Islet of Langerhans (tissue), 1 donor: ENCODE measurements around the gene PLPPR5.
"Not testable (repeated sequence)": the region's sequence is repeated elsewhere in the genome, so short reads cannot be mapped to it uniquely, and the experiment has no call there.

Experiments used
- FAIRE-seq: peaks from one replicate; lab custom pipeline; 2011; peaks lifted over from hg19 to GRCh38; lab: Jason Lieb, UNC

The PLPPR5 gene

DNA sequence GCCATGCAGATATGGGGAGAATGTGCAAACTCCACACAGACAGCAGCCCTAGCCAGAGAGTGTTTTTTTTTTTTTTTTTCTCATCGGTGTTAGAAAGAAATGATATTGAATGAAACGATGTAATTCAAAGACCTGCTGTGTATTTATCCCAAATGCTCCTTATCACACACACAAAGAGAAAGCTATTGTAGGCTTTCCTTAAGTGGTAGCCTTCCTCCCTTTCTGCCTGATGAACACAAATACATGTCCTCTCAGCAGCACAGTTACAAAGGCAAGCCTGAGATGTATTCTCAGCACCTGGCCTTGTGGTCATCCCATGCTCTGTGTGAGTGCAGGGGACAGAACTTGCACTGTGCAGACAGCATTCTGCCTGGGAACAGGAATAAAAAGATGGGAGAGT lies 93.8 kb downstream of the PLPPR5 start:
- FAIRE-seq = no peak

- FAIRE-seq = no peak
Measured at GRCh38 chr1:98908980-98909379, 95.7 kb downstream of the PLPPR5 start.

GRCh38 chr1:98906809-98907208 lies 97.9 kb downstream of the PLPPR5 start:
- no peak for FAIRE-seq

DNA sequence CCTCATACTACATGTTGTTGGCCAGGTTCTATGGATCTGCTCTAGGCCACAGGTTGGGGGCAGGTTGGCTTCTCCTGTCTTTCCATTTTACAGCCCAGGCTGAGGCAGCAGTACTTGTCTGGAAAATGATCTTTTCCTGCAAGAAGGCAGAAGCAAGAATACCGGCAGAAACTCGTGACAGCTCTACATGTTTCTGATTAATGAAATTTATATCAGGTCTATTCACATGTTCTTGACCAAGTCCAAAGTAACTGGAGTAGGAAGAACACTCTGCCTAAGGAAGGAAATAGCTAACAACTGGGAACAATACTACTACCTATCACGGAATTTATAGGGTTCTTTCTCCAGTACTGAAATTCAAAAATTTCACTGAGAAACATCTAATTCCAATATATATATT lies 98.3 kb downstream of the PLPPR5 start:
- FAIRE-seq = no peak

DNA sequence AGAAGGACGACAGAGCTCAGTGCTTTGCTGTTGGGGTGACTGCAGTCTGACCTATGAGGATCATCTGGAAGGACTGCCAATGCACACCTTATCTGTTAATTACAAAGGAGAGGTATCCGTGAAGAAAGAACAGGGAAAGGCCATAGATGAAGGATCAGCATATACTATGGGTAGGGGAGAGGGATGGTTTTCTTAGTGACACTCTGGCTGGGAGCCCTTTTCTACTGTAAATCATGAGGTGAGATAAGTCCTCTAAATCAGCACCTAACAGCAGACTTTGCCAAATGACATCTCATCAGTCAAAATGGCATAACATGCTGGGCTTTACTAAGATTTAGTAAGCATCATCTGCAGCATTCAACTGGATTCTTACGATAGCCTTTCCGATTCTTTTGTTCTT lies 100.0 kb downstream of the PLPPR5 start:
- no peak for FAIRE-seq

DNA sequence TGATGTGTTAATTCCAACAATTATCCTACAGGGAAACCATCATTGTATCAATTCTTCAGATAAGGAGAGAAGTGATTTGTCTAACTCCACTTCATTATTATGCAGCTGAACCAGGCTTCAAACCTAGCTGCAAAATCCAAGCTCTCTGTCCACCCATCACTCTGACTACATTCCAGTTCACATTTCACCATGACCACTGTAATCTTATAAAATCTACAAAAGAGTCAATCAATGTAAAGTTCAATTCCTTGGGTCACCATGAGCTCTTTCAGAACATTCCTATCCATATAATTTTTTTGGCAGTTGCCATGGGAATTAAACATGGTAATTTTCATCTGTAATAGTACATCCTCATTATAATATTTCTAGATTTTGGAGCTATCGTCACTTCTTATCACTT lies 100.9 kb downstream of the PLPPR5 start:
- no peak for FAIRE-seq

- FAIRE-seq = peak; percentile 71
Measured at GRCh38 chr1:98903261-98903660, 101.4 kb downstream of the PLPPR5 start.

- no peak for FAIRE-seq
Measured at GRCh38 chr1:98898940-98899339, 105.7 kb downstream of the PLPPR5 start.

DNA sequence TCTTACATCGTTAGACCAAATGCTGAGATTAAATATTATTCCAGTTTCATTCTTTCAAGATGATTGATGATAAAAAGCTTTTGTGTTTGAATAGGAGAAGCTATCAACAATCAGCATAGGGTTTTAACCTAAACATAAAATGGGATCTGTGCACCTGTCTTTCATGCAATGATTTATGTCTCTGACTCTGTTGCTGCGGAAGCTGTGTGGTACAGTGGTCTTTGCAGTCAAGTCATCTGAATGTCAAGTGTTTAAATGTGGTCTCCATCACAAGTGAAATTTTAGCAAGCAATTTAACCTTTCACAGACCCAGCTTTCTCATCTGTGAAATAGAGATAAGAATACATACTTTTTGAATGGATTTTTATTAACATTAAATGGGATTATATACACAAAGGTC lies 107.2 kb downstream of the PLPPR5 start:
- no peak for FAIRE-seq

GRCh38 chr1:98896711-98897445 lies 107.8 kb downstream of the PLPPR5 start:
- no peak for FAIRE-seq

DNA sequence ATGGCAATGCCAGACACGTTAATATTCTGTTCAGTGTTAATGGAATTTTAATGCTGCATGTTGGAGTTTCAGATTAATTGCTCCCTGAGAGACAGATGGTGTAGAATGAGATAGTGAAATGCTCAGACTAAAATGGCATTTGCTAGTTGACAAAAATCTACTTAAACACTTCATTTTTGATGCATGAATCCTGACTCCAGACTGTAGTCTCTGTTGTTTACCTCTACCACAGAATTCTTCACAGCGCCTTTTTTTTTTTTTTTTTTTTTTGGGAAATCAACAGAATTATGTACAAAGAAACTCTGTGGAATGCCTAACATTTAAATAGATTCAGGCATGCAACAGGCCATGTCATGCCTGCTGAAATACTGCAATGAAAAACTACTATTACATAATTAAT lies 111.3 kb downstream of the PLPPR5 start:
- FAIRE-seq = no peak

GRCh38 chr1:98888869-98889268 lies 115.8 kb downstream of the PLPPR5 start:
- no peak for FAIRE-seq

- FAIRE-seq = no peak
Measured at GRCh38 chr1:98887507-98887906, 117.2 kb downstream of the PLPPR5 start.

DNA sequence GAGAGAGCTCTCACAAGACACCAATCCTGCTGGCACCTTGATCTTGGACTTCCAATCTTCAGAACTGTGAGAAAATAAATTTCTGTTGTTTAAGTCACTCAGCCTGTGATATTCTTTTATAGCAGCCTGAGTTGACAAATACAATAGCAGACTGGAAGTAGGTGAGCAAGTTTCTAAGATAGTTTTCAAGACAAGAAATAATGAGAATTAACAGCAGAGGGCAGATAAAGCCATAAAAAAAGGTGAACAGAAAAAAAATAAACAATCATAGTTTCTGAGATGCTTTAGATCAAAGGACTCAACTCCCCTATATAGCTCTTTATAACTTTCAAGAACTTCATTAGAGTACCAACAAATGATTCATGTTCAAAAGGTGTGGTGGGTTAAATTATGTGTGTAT lies 119.8 kb downstream of the PLPPR5 start:
- FAIRE-seq = no peak

GRCh38 chr1:98881901-98882300 lies 122.8 kb downstream of the PLPPR5 start:
- FAIRE-seq = no peak

DNA sequence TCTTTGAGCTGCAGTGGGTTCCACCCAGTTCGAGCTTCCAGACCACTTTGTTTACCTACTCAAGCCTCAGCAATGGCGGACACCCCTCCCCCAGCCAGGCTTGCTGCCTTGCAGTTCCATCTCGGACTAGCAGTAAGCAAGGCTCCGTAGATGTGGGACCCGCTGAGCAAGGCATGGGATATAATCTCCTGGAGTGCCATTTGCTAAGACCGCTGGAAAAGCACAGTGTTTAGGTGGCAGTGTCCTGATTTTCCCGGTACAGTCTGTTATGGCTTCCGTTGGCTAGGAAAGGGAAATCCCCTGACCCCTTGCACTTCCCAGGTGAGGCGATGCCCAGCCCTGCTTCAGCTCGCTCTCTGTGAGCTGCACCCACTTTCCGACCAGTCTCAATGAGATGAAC lies 123.4 kb downstream of the PLPPR5 start:
- not testable (repeated sequence) for FAIRE-seq

DNA sequence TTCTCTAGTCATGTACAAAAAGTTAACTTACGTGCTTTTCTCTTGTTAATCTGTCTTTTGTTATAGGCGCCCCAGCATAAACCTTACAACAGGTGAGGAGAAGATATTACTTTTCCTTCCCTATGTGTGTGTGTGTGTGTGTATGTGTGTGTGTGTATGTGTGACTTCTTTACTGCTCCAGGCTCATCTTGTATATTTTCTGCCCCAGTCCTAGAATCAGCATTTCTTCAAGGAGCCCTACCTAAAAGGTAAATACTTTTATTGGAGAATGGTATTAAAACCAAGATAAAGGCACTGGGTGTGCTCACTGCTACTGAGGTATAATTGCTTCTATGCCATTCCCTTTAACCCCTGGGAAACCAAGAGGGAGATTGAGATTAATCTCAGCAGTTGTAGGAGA lies 129.8 kb downstream of the PLPPR5 start:
- no peak for FAIRE-seq

GRCh38 chr1:98870959-98871903 lies 133.4 kb downstream of the PLPPR5 start:
- no peak for FAIRE-seq

DNA sequence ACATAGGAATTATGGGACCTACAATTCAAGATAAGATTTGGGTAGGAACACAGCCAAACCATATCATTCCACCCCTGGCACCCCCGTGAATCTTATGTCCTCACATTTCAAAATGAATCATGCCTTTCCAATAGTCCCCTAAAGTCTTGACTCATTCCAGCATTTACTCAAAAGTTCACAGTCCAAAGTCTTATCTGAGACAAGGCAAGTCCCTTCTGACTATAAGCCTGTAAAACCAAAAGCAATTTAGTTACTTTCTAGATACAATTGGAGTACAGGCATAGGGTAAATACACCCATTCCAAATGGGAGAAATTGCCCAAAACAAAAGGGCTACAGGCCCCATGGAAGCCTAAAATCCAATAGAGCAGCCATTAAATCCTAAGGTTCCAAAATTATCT lies 138.9 kb downstream of the PLPPR5 start:
- FAIRE-seq = no peak

GRCh38 chr1:98860329-98860728 lies 144.3 kb downstream of the PLPPR5 start:
- no peak for FAIRE-seq

- no peak for FAIRE-seq
Measured at GRCh38 chr1:98854137-98854536, 150.5 kb downstream of the PLPPR5 start.

GRCh38 chr1:98849969-98850636 lies 154.6 kb downstream of the PLPPR5 start:
- no peak for FAIRE-seq

GRCh38 chr1:98842241-98842640 lies 162.4 kb downstream of the PLPPR5 start:
- FAIRE-seq = no peak
